Measurements from ENCODE around the gene TMEM60. TPM values are rescaled to one million over a fixed set of nuclear protein-coding genes. Genes with fewer than 3 reads are reported as not detected.

Gene TMEM60
- total and polyA plus RNA-seq, 10 donors = 10.1 to 33.1 (median 18.6) TPM

GRCh38 chr7:77806425-77806824 lies 8.2 kb upstream of the TMEM60 start:
- Histone ChIP-seq H3K27me3 (replicated peaks in 1 of 7) (no peaks in the 10 kb centered on the region), H3K4me3 (no peak overlapping the region), H3K36me3 (no peaks in the 10 kb centered on the region), H3K4me1 (peaks cover 16 to 41% (median 30%) of the 10 kb centered on the region in 6 donors), H3K27ac (no peak overlapping the region), H3K9me3 (peaks cover 0 to 42% (median 36%) of the 10 kb centered on the region in 8 donors)
- intact Hi-C loops (cut with DNase I; ENCODE audit: low total_unique reads) = no loop called here
- WGBS, 5 donors = 96 to 98% (median 97%) methylated on average over 2 of the region's 2 CpGs
- TF ChIP-seq POLR2A (IDR thresholded peaks at IDR 0.05) = no peak
- DNase-seq = no peak

GRCh38 chr7:77802557-77803405 lies 4.5 kb upstream of the TMEM60 start:
- no peak for DNase-seq
- peaks cover 27 to 66% (median 50%) of the 10 kb centered on the region in 6 donors for H3K4me1 ChIP-seq
- H3K27ac ChIP-seq = peak overlapping the region; percentile 17 to 95 (median 68)
- 24 to 39% (median 29%) methylated on average over 2 of the region's 2 CpGs for WGBS, 5 donors
- no peak for TF ChIP-seq CTCF (IDR thresholded peaks at IDR 0.05 in 8 of 11, conservative IDR thresholded peaks at IDR 0.05 in 3 of 11)
- intact Hi-C loops (cut with DNase I; ENCODE audit: low total_unique reads) = no loop called here
- H3K9me3 ChIP-seq = peaks cover 0 to 26% (median 22%) of the 10 kb centered on the region in 8 donors
- no peaks in the 10 kb centered on the region for H3K27me3 ChIP-seq (replicated peaks in 1 of 7)
- H3K4me3 ChIP-seq = peak overlapping the region in 1 of 8 donors; percentile 30
- H3K36me3 ChIP-seq = no peaks in the 10 kb centered on the region

- Histone ChIP-seq H3K9me3 (peaks cover 0 to 5% (median 2%) of the 10 kb centered on the region in 8 donors), H3K27ac (peak overlapping the region in 6 of 8 donors; percentile 47 to 95 (median 92)), H3K4me1 (peaks cover 43 to 86% (median 70%) of the 10 kb centered on the region in 6 donors), H3K4me3 (peak overlapping the region in 1 of 8 donors; percentile 85), H3K36me3 (no peaks in the 10 kb centered on the region), H3K27me3 (replicated peaks in 1 of 7) (no peaks in the 10 kb centered on the region)
- intact Hi-C loops (cut with DNase I; ENCODE audit: low total_unique reads) = no loop called here
- no peak for TF ChIP-seq POLR2AphosphoS5 (IDR thresholded peaks at IDR 0.05)
- WGBS, 5 donors = 77 to 94% (median 87%) methylated on average over 2 of the region's 2 CpGs
- no peak for DNase-seq
Measured at GRCh38 chr7:77800730-77801129, 2.5 kb upstream of the TMEM60 start.

GRCh38 chr7:77800158-77800557 lies 1.9 kb upstream of the TMEM60 start:
- peaks cover 0 to 2% (median 0%) of the 10 kb centered on the region in 6 donors for H3K36me3 ChIP-seq
- H3K9me3 ChIP-seq = no peaks in the 10 kb centered on the region
- peak overlapping the region in 6 of 8 donors; percentile 58 to 95 (median 88) for H3K4me3 ChIP-seq
- H3K27me3 ChIP-seq (replicated peaks in 1 of 7) = no peaks in the 10 kb centered on the region
- intact Hi-C loops (cut with DNase I; ENCODE audit: low total_unique reads) = no loop called here
- H3K27ac ChIP-seq = peak overlapping the region in 6 of 8 donors; percentile 47 to 95 (median 92)
- TF ChIP-seq CTCF (IDR thresholded peaks at IDR 0.05 in 8 of 11, conservative IDR thresholded peaks at IDR 0.05 in 3 of 11) (no peak), POLR2A (IDR thresholded peaks at IDR 0.05) (no peak), POLR2AphosphoS5 (IDR thresholded peaks at IDR 0.05) (no peak)
- 27 to 34% (median 32%) methylated on average over 4 of the region's 4 CpGs for WGBS, 5 donors
- DNase-seq = no peak
- H3K4me1 ChIP-seq = peaks cover 43 to 88% (median 75%) of the 10 kb centered on the region in 6 donors
